C4-2B (cell line): ENCODE data around the gene DUSP16.
A peak's percentile ranks its signal among the peaks of the same experiment; 100 is the strongest.

Experiments
- H3K27ac ChIP-seq: fragments of 450-650 bp; 2 replicates; pipeline ENCODE4 v1.5.1; 2017
- CTCF ChIP-seq: fragments of 450-650 bp; conservative IDR thresholded peaks from 2 replicates; pipeline ENCODE4 v1.5.1; 2017; ENCODE audit warnings: mild to moderate bottlenecking
- ZFX ChIP-seq: fragments of 450-650 bp; IDR thresholded peaks from 2 replicates; pipeline ENCODE4 v1.6.1; 2017

The DUSP16 gene

GRCh38 chr12:12590961-12591360 is 28.3 kb upstream of the DUSP16 start:
- no peak overlapping the region for H3K27ac ChIP-seq
- TF ChIP-seq CTCF (no peak), ZFX (no peak)

GRCh38 chr12:12588436-12588835 is 25.8 kb upstream of the DUSP16 start:
- H3K27ac ChIP-seq = peak overlapping the region; percentile 88

- H3K27ac ChIP-seq = peak overlapping the region; percentile 88
- TF ChIP-seq CTCF (no peak), ZFX (no peak)
Measured at GRCh38 chr12:12587878-12588277, 25.2 kb upstream of the DUSP16 start.

- TF ChIP-seq ZFX (no peak), CTCF (no peak)
- peak overlapping the region; percentile 95 for H3K27ac ChIP-seq
Measured at GRCh38 chr12:12586879-12587675, 24.4 kb upstream of the DUSP16 start.

GRCh38 chr12:12585115-12585863 is 22.6 kb upstream of the DUSP16 start:
- TF ChIP-seq CTCF (no peak), ZFX (no peak)
- peak overlapping the region; percentile 95; the same call in 1 of the 2 replicates for H3K27ac ChIP-seq

- H3K27ac ChIP-seq = no peak overlapping the region
- no peak for TF ChIP-seq CTCF
- TF ChIP-seq ZFX = no peak
Measured at GRCh38 chr12:12583510-12584178, 21.0 kb upstream of the DUSP16 start.

DNA sequence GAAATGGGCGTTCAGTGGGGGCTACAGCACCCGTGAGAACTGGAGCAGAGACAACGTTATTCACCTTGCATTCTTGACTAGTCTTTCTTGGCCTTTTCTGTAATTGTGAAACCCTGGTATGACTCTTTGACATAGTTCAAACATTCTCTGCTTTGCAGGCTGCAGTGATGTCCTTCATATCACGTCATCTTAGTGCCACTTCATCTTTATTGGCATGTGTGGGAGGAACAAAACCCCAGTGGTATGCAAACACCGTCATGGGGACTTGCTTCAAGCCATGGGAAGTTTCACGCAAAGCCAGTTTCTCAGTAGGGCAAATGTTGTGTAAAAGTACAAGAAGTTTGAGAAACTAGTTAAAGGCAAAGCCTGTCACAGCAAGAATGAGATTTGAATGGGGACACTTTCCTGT is 20.2 kb upstream of the DUSP16 start:
- TF ChIP-seq CTCF (no peak), ZFX (no peak)
- no peak overlapping the region for H3K27ac ChIP-seq
